GM23248 (cell line): Measurements from ENCODE around the gene TBC1D25. TPM values are rescaled to one million over a fixed set of nuclear protein-coding genes. Genes with fewer than 3 reads are reported as not detected.

ENCODE experiments used
- DNase-seq: peaks from one replicate; pipeline ENCODE4 v3.0.0-alpha.2; 2015
- H2AFZ ChIP-seq: fragments of 200-600 bp; sonication (generic); 2 replicates; pipeline ENCODE4 v1.6.1; 2016; ENCODE audit warnings: antibody characterized with exemption
- H3F3A ChIP-seq: fragments of 200-600 bp; sonication (generic); 2 replicates; pipeline ENCODE4 v1.6.1; 2016; ENCODE audit warnings: mild to moderate bottlenecking, antibody characterized with exemption, mixed run types; ENCODE audit not compliant: insufficient read depth
- H3K27ac ChIP-seq: fragments of 200-600 bp; sonication (generic); 2 replicates; pipeline ENCODE4 v1.5.1; 2016; ENCODE audit warnings: mild to moderate bottlenecking
- H3K27me3 ChIP-seq: fragments of 200-600 bp; sonication (generic); replicated peaks from 2 replicates; pipeline ENCODE4 v1.6.1; 2016; ENCODE audit warnings: mild to moderate bottlenecking; ENCODE audit not compliant: insufficient read depth
- H3K36me3 ChIP-seq: fragments of 200-600 bp; sonication (generic); 2 replicates; pipeline ENCODE4 v1.6.1; 2016; ENCODE audit warnings: low read depth, mild to moderate bottlenecking
- H3K4me1 ChIP-seq: fragments of 200-600 bp; sonication (generic); 2 replicates; pipeline ENCODE4 v1.6.1; 2016; ENCODE audit warnings: mild to moderate bottlenecking; ENCODE audit not compliant: insufficient read depth
- H3K4me2 ChIP-seq: fragments of 200-600 bp; sonication (generic); one replicate; pipeline ENCODE4 v1.6.1; 2016; ENCODE audit warnings: mild to moderate bottlenecking; ENCODE audit not compliant: unreplicated experiment
- H3K4me3 ChIP-seq: fragments of 200-600 bp; sonication (generic); 2 replicates; pipeline ENCODE4 v1.5.1; 2016; ENCODE audit warnings: mild to moderate bottlenecking
- H3K79me2 ChIP-seq: fragments of 200-600 bp; sonication (generic); 2 replicates; pipeline ENCODE4 v1.6.1; 2016; ENCODE audit warnings: mild to moderate bottlenecking; ENCODE audit not compliant: insufficient read depth
- H3K9ac ChIP-seq: fragments of 200-600 bp; sonication (generic); 2 replicates; pipeline ENCODE4 v1.6.1; 2016; ENCODE audit warnings: mild to moderate bottlenecking
- H3K9me2 ChIP-seq: fragments of 200-600 bp; sonication (generic); 2 replicates; pipeline ENCODE4 v1.6.1; 2016; ENCODE audit warnings: mixed run types, mild to moderate bottlenecking, moderate library complexity; ENCODE audit not compliant: insufficient read depth
- H3K9me3 ChIP-seq: fragments of 200-600 bp; sonication (generic); one replicate; pipeline ENCODE4 v1.6.1; 2017; ENCODE audit warnings: low read depth
- H4K20me1 ChIP-seq: fragments of 200-600 bp; sonication (generic); 2 replicates; pipeline ENCODE4 v1.6.0; 2016; ENCODE audit not compliant: insufficient read depth
- EZH2 ChIP-seq: fragments of 200-600 bp; sonication (generic); IDR thresholded peaks from 2 replicates; pipeline ENCODE4 v1.6.1; 2018; ENCODE audit warnings: antibody characterized with exemption, mild to moderate bottlenecking; ENCODE audit not compliant: insufficient read depth, poor library complexity, severe bottlenecking
- EZH2phosphoT487 ChIP-seq: fragments of 200-600 bp; sonication (generic); IDR thresholded peaks from 2 replicates; pipeline ENCODE4 v1.6.1; 2018; ENCODE audit warnings: antibody characterized with exemption, moderate library complexity, mild to moderate bottlenecking, low read depth; ENCODE audit not compliant: insufficient read depth
- WGBS, 2 experiments: methylation state at CpG; one replicate each; pipeline ENCODE4 v1.1.6; 2015 to 2017; ENCODE audit warnings: low lambda C conversion rate in 2 of 2, low coverage in 1 of 2; ENCODE audit errors: missing lambda C conversion rate in 2 of 2; 5-methylcytosine and 5-hydroxymethylcytosine counted together
- in situ Hi-C: fragments of 300-500 bp; cut with MboI; formaldehyde crosslinking; loops from 2 replicates; pipeline ENCODE4 v1.15.0; 2020
- polyA plus RNA-seq: library from polyadenylated mRNA; unstranded; fragments of >200 nt; fragmentation: Nextera tagmentation; extraction: Ambion mirVana; gene quantifications from 2 replicates; pipeline ENCODE4 v1.2.1, GENCODE V29; 2016
- total RNA-seq: library from RNA; depleted of rRNA; stranded (reverse); fragments of >200 nt; shearing (Covaris generic); gene quantifications from 2 replicates; pipeline ENCODE4 v1.2.3, GENCODE V29; 2014

TBC1D25 gene
- total and polyA plus RNA-seq, 2 experiments from 2014 or later, result 7.9 to 8.6 TPM

DNA sequence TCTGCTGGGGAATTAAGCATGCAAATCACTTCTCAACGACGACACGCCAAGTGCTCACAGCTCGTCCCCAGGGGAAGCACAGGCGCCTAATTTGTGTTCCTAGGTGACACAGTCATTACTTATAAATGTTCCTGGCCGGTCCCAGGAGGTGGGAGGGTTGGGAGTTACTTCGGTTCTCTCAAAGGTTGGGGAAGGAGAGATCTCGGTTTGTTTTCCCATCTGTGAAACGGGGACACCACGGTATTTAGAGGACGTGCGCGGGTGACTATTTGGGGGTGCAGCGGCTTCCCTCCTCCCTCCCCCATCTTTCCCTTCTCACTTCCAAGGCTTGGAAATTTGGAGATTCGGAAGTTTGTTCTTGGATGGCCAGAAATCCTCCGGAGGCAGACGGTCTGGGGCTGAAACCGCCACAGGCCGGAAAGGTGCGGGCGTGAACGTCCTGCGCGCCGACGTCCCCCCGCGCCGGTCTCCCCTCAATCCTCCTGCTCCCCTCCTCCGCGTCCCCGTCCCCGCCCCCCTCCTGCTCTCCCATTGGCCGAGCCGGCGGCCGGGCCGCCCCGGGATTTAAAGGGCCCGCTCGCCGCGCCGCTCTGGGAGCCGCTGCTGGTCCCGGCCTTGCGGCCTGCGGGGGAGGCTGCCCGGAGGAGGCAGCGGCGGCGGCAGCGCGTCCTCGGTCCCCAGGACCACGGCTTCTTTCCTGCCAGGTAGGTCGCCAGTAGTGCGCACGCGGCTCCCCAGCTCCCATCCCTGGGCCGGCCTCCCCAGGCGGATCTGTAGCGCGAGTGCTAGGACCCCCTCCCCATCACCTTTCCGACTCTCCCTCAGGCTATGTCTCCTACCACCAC, 30.9 kb upstream of the TBC1D25 start, which contains the start of gene PORCN:
Gene PORCN, plus strand, starts transcription at position 593 of the 845 bp plus-strand sequence. CDS start 829 bp downstream, outside the sequence.
- TF ChIP-seq EZH2 (no peak), EZH2phosphoT487 (no peak)
- peak within 1 kb of the TSS; percentile 88 for H3K9ac ChIP-seq
- peak within 1 kb of the TSS; percentile 96 for H2AFZ ChIP-seq
- 0 to 2% methylated on average over 13 to 47 of the region's 65 CpGs for WGBS, 2 experiments
- H3K4me1 ChIP-seq, result no peaks in the 10 kb centered on the region
- no peaks in the 10 kb centered on the region for H3K79me2 ChIP-seq
- no peaks in the 10 kb centered on the region for H4K20me1 ChIP-seq
- peak within 1 kb of the TSS; percentile 49 for H3K27ac ChIP-seq
- H3K36me3 ChIP-seq, result no peaks in the 10 kb centered on the region
- no peaks in the 10 kb centered on the region for H3K9me2 ChIP-seq
- H3K9me3 ChIP-seq, result no peaks in the 10 kb centered on the region
- H3K4me2 ChIP-seq, result peak within 1 kb of the TSS; percentile 78
- H3K27me3 ChIP-seq, result no peaks in the 10 kb centered on the region
- in situ Hi-C loops, result no loop called here
- peak within 1 kb of the TSS; percentile 91 for H3K4me3 ChIP-seq
- no peaks in the 10 kb centered on the region for H3F3A ChIP-seq
- peak; percentile 81 for DNase-seq

DNA sequence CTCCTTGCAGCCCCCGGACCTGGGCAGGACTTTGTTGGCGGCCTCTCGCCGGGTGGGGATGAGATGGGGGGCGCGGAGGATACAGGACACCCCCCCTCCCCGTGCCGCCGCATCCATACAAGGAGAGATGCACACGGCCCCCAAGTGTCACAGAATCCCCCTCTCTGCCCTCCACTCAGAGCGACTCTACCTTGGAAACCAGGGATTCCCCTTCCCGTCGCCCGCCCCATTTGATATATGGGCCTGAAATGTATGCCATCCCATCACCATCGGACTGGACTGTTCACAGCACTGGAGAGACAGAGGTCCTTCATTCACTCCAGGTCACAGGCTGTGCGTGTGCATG, 30.3 kb upstream of the TBC1D25 start:
- Histone ChIP-seq H3K4me1 (no peaks in the 10 kb centered on the region), H3K9me2 (no peaks in the 10 kb centered on the region), H3K4me3 (peak overlapping the region; percentile 91), H3F3A (no peaks in the 10 kb centered on the region), H3K36me3 (no peaks in the 10 kb centered on the region), H3K27me3 (no peaks in the 10 kb centered on the region), H3K9me3 (no peaks in the 10 kb centered on the region), H3K4me2 (peak overlapping the region; percentile 78), H3K79me2 (no peaks in the 10 kb centered on the region), H4K20me1 (no peaks in the 10 kb centered on the region), H2AFZ (peak overlapping the region; percentile 96), H3K27ac (peak overlapping the region; percentile 49; the same call in 1 of the 2 replicates), H3K9ac (peak overlapping the region; percentile 88)
- WGBS, 2 experiments, result 3 to 13% methylated on average over 5 to 16 of the region's 16 CpGs
- in situ Hi-C loops, result no loop called here
- TF ChIP-seq EZH2phosphoT487, result no peak
- no peak for TF ChIP-seq EZH2
- DNase-seq, result peak; percentile 14

DNA sequence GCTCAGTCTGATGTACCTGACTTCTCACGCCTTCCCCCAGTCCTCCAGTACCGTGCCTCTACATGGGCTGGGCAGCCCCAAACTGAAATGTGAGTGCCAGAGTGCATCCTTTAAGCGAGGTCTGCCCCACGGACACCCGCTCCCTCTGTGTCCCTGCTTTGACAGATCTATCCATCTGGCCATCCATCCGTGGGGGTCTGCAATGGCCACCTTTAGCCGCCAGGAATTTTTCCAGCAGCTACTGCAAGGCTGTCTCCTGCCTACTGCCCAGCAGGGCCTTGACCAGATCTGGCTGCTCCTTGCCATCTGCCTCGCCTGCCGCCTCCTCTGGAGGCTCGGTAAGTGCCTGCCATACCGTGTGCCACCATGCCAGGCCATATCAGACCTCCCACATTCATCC, 29.9 kb upstream of the TBC1D25 start:
- TF ChIP-seq EZH2phosphoT487, result no peak
- TF ChIP-seq EZH2, result no peak
- peak; percentile 23 for DNase-seq
- in situ Hi-C loops, result no loop called here

DNA sequence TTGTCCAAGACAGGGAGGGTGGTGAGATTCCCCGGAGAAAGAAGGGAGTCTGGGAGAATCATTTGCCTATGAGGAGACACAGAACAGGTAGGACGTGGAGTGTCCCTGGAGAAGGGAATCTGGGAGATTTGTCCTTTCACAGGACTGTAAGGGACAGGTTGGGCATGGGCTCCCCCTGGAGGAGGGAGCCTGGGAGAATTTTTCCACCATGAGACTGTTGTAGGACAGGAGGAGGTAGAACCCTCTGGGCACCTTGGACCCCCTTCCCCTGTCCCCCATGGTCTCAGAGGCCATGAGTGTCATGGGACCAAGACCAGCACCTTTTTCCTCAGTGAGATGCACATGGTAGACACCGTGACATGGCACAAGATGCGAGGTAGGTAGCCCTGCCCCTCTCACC, 28.0 kb upstream of the TBC1D25 start:
- DNase-seq, result peak; percentile 39
- H3K36me3 ChIP-seq, result no peaks in the 10 kb centered on the region
- no peaks in the 10 kb centered on the region for H3K4me1 ChIP-seq
- no peaks in the 10 kb centered on the region for H3K9me3 ChIP-seq
- WGBS, 2 experiments, result 85% methylated on average over 4 of the region's 4 CpGs; no CpG with 5 or more reads in 1 of the 2 experiments
- no peak overlapping the region for H3K4me3 ChIP-seq
- H3K27ac ChIP-seq, result no peak overlapping the region
- no peaks in the 10 kb centered on the region for H3K27me3 ChIP-seq
- TF ChIP-seq EZH2 (no peak), EZH2phosphoT487 (no peak)
- H3K4me2 ChIP-seq, result no peak overlapping the region
- no peak overlapping the region for H2AFZ ChIP-seq
- H3K9ac ChIP-seq, result no peak overlapping the region
- no peaks in the 10 kb centered on the region for H3K9me2 ChIP-seq
- in situ Hi-C loops, result no loop called here
- no peaks in the 10 kb centered on the region for H3F3A ChIP-seq
- H4K20me1 ChIP-seq, result no peaks in the 10 kb centered on the region
- no peaks in the 10 kb centered on the region for H3K79me2 ChIP-seq

More for the DNA sequence above, 29.9 kb upstream of the TBC1D25 start:
- Histone ChIP-seq H3K4me1 (no peaks in the 10 kb centered on the region), H3K79me2 (no peaks in the 10 kb centered on the region), H3F3A (no peaks in the 10 kb centered on the region), H3K36me3 (no peaks in the 10 kb centered on the region), H3K9me2 (no peaks in the 10 kb centered on the region), H4K20me1 (no peaks in the 10 kb centered on the region), H3K4me3 (peak overlapping the region; percentile 91), H3K9ac (peak overlapping the region; percentile 88), H3K27ac (no peak overlapping the region), H3K27me3 (no peaks in the 10 kb centered on the region), H2AFZ (peak overlapping the region; percentile 96), H3K9me3 (no peaks in the 10 kb centered on the region), H3K4me2 (peak overlapping the region; percentile 78)
- WGBS, 2 experiments, result 22 to 27% methylated on average over 7 to 11 of the region's 11 CpGs
